Measurements from ENCODE around the gene OR5K3. TPM values are rescaled to one million over a fixed set of nuclear protein-coding genes. Genes with fewer than 3 reads are reported as not detected.

OR5K3 gene
- total RNA-seq (not detected), polyA plus RNA-seq (not detected)

- Histone ChIP-seq H3K9ac (ENCODE audit: low read depth in 1 of 2, low read length in 2 of 2) (no peak within 1 kb of the TSS), H3K36me3 (ENCODE audit: control insufficient read depth in 4 of 4, insufficient read depth in 3 of 4, low read depth in 1 of 4, low read length in 3 of 4) (no peaks in the 10 kb centered on the region), H3K9me3 (ENCODE audit: control insufficient read depth in 4 of 4, low read length in 3 of 4) (no peaks in the 10 kb centered on the region), H3K27ac (ENCODE audit: low read depth in 1 of 2, low read length in 2 of 2) (no peak within 1 kb of the TSS), H3K4me3 (ENCODE audit: low read depth in 1 of 3, low read length in 3 of 3) (no peak within 1 kb of the TSS), H3K4me1 (ENCODE audit: control insufficient read depth in 4 of 4, insufficient read depth in 4 of 4, low read length in 3 of 4) (no peaks in the 10 kb centered on the region), H3K27me3 (ENCODE audit: control insufficient read depth in 4 of 4, insufficient read depth in 4 of 4, low read length in 3 of 4) (no peaks in the 10 kb centered on the region)
- TF ChIP-seq GABPA (IDR thresholded peaks at IDR 0.05 in 1 of 2, conservative IDR thresholded peaks at IDR 0.05 in 1 of 2) = no peak
- TF ChIP-seq ATF3 (IDR thresholded peaks at IDR 0.05) = no peak
- TF ChIP-seq NR2F2 (IDR thresholded peaks at IDR 0.05) = no peak
- no peak for TF ChIP-seq HNF4A (conservative IDR thresholded peaks at IDR 0.05)
- no peak for TF ChIP-seq MAX (IDR thresholded peaks at IDR 0.05)
- TF ChIP-seq SP1 (IDR thresholded peaks at IDR 0.05) = no peak
- TF ChIP-seq FOXA2 (IDR thresholded peaks at IDR 0.05) = no peak
- DNase-seq (ENCODE audit: low spot score) = no peak
Measured at GRCh38 chr3:98390366-98390765, at the start of gene OR5K3. TSS of gene OR5K3 (plus strand) at chr3:98390666. CDS start at chr3:98390666, 0 bp downstream.

GRCh38 chr3:98341758-98342157, 48.7 kb upstream of the OR5K3 start:
- Histone ChIP-seq H3K4me1 (ENCODE audit: control insufficient read depth in 4 of 4, insufficient read depth in 4 of 4, low read length in 3 of 4) (no peaks in the 10 kb centered on the region), H3K27ac (ENCODE audit: low read depth in 1 of 2, low read length in 2 of 2) (no peak overlapping the region), H3K9me3 (ENCODE audit: control insufficient read depth in 4 of 4, low read length in 3 of 4) (no peaks in the 10 kb centered on the region), H3K9ac (ENCODE audit: low read depth in 1 of 2, low read length in 2 of 2) (no peak overlapping the region), H3K27me3 (ENCODE audit: control insufficient read depth in 4 of 4, insufficient read depth in 4 of 4, low read length in 3 of 4) (peaks cover 0 to 3% (median 0%) of the 10 kb centered on the region in 4 donors), H3K36me3 (ENCODE audit: control insufficient read depth in 4 of 4, insufficient read depth in 3 of 4, low read depth in 1 of 4, low read length in 3 of 4) (no peaks in the 10 kb centered on the region), H3K4me3 (ENCODE audit: low read depth in 1 of 3, low read length in 3 of 3) (no peak overlapping the region)
- DNase-seq (ENCODE audit: low spot score) = no peak
- WGBS = 83% methylated on average over 6 of the region's 6 CpGs
- TF ChIP-seq REST (IDR thresholded peaks at IDR 0.05) (no peak), YY1 (IDR thresholded peaks at IDR 0.05) (no peak), NR2F2 (IDR thresholded peaks at IDR 0.05) (no peak), HNF4A (conservative IDR thresholded peaks at IDR 0.05) (no peak), ZBTB33 (IDR thresholded peaks at IDR 0.05) (no peak), GABPA (IDR thresholded peaks at IDR 0.05 in 1 of 2, conservative IDR thresholded peaks at IDR 0.05 in 1 of 2) (no peak), CTCF (IDR thresholded peaks at IDR 0.05; ENCODE audit: low read depth, low read length, missing input control) (no peak), TAF1 (conservative IDR thresholded peaks at IDR 0.05) (no peak), HNF4G (IDR thresholded peaks at IDR 0.05) (no peak), JUND (IDR thresholded peaks at IDR 0.05) (no peak), MAX (IDR thresholded peaks at IDR 0.05) (no peak)

Data from liver (tissue), 9 donors.